Upper lobe of left lung (tissue), 6 donors: ENCODE results near the gene ANKS1A. TPM values are rescaled to one million over a fixed set of nuclear protein-coding genes. Genes with fewer than 3 reads are reported as not detected.

Source experiments
- ATAC-seq, 2 donors: fragments of 200-7000 bp; cut with Tn5 transposase; one replicate each; pipeline ENCODE4 v1.9.1; 2022; ENCODE audit warnings: mild to moderate bottlenecking in 2 of 2, moderate library complexity in 2 of 2; ENCODE audit not compliant: low FRiP score in 2 of 2
- DNase-seq, 2 donors: peaks; one replicate each; pipeline ENCODE4 v3.0.0-alpha.2; 2019 to 2020
- H3K27ac ChIP-seq, 4 donors: fragments of 200-600 bp; sonication (generic); one replicate each; pipeline ENCODE4 v1.5.1; 2016 to 2019
- H3K27me3 ChIP-seq, 4 donors: fragments of 200-600 bp; sonication (generic); one replicate each; pipeline ENCODE4 v1.5.1; 2017 to 2019
- H3K36me3 ChIP-seq, 4 donors: fragments of 200-600 bp; sonication (generic); one replicate each; pipeline ENCODE4 v1.5.1; 2016 to 2019
- H3K4me1 ChIP-seq, 4 donors: fragments of 200-600 bp; sonication (generic); one replicate each; pipeline ENCODE4 v1.5.1; 2018 to 2019
- H3K4me3 ChIP-seq, 4 donors: fragments of 200-600 bp; sonication (generic); one replicate each; pipeline ENCODE4 v1.5.1; 2017 to 2019; ENCODE audit warnings: mild to moderate bottlenecking in 2 of 4, moderate library complexity in 1 of 4
- H3K9me3 ChIP-seq, 4 donors: fragments of 200-600 bp; sonication (generic); one replicate each; pipeline ENCODE4 v1.5.1; 2018 to 2019
- CTCF ChIP-seq, 6 experiments: fragments of 450-650 bp in 4 of 6; fragments of 200-600 bp in 2 of 6; sonication (generic) in 2 of 6; IDR thresholded peaks; one replicate each; pipeline ENCODE4 v1.5.1; 2016 to 2019; ENCODE audit warnings: antibody characterized with exemption in 6 of 6
- EP300 ChIP-seq, 4 donors: sonication (generic); formaldehyde crosslinking; IDR thresholded peaks; one replicate each; pipeline ENCODE4 v1.5.1; 2017; ENCODE audit warnings: antibody characterized with exemption in 4 of 4, control low read depth in 2 of 4
- POLR2A ChIP-seq, 4 donors: fragments of 450-650 bp; IDR thresholded peaks; one replicate each; pipeline ENCODE4 v1.5.1; 2016 to 2017; ENCODE audit warnings: antibody characterized with exemption in 4 of 4, mild to moderate bottlenecking in 2 of 4
- POLR2AphosphoS5 ChIP-seq, 2 donors: sonication (generic); formaldehyde crosslinking; IDR thresholded peaks; one replicate each; pipeline ENCODE4 v1.5.1; 2017; ENCODE audit warnings: antibody characterized with exemption in 2 of 2
- WGBS, 2 donors: methylation state at CpG; one replicate each; pipeline ENCODE4 v1.1.5; 2017 to 2018; 5-methylcytosine and 5-hydroxymethylcytosine counted together
- total RNA-seq, 6 donors: library from RNA; depleted of rRNA in 4 of 6; stranded (reverse); fragments of >200 nt in 4 of 6; gene quantifications; one replicate each; pipeline versions ENCODE4 v1.1.0 to v1.2.1, GENCODE V29; 2016 to 2021
- donor health status: DM: no; HTN: no; CAD: no; lungs with moderate emphysema.
- donor health status: DM: no; HTN: yes; CAD: no; lungs with severe emphysema.

The ANKS1A gene
- total RNA-seq, 6 donors from 2014 or later = 47.2 to 85.3 (median 53.5) TPM

DNA sequence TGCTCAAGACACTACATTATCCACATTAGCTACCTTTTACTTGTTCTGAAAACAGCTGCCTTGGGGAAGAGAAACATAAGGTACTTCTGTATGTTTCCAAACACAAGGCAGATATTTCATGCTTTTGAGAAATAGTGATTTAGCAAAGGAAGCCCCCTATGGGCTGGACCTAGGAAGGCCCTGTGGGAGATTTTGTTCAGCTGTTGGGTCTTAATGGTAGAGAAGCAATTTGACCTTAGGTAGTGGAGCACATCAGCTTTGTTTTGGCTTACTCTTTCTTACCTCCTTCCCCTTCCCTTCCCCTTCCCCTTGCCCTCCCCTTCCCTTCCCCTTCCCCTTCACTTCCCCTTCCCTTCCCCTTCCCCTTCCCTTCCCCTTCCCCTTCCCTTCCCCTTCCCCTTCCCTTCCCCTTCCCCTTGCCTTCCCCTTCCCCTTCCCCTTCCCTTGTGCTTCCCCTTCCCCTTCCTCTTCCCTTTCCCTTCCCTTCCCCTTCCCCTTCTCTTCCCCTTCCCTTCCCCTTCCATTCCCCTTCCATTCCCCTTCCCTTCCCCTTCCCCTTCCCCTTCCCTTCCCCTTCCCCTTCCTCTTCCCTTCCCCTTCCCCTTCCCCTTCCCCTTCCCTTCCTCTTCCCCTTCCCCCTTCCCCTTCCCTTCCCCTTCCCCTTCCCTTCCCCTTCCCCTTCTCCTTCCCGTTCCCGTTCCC is 84.6 kb downstream of the ANKS1A start:
- Histone ChIP-seq H3K4me3 (no peak overlapping the region), H3K27me3 (no peaks in the 10 kb centered on the region), H3K27ac (no peak overlapping the region), H3K9me3 (no peaks in the 10 kb centered on the region), H3K4me1 (peaks cover 0 to 3% (median 0%) of the 10 kb centered on the region in 4 donors), H3K36me3 (peaks cover 4 to 29% (median 17%) of the 10 kb centered on the region in 4 donors)
- ATAC-seq = no peak
- WGBS, 2 donors = 50% methylated on average over 1 of the region's 2 CpGs; no CpG with 5 or more reads in 1 of the 2 donors
- TF ChIP-seq EP300 (IDR thresholded peaks at IDR 0.05) = no peak
- TF ChIP-seq CTCF (IDR thresholded peaks at IDR 0.05) = no peak
- DNase-seq = no peak

GRCh38 chr6:34974249-34974642 is 85.2 kb downstream of the ANKS1A start:
- Histone ChIP-seq H3K4me1 (peaks cover 0 to 3% (median 0%) of the 10 kb centered on the region in 4 donors), H3K4me3 (no peak overlapping the region), H3K27me3 (no peaks in the 10 kb centered on the region), H3K36me3 (peaks cover 4 to 29% (median 17%) of the 10 kb centered on the region in 4 donors), H3K9me3 (no peaks in the 10 kb centered on the region), H3K27ac (no peak overlapping the region)
- no peak for ATAC-seq
- WGBS, 2 donors = 80% methylated on average over 1 of the region's 1 CpG; no CpG with 5 or more reads in 1 of the 2 donors
- DNase-seq = no peak
- TF ChIP-seq POLR2AphosphoS5 (IDR thresholded peaks at IDR 0.05) (no peak), CTCF (IDR thresholded peaks at IDR 0.05) (no peak), EP300 (IDR thresholded peaks at IDR 0.05) (no peak), POLR2A (IDR thresholded peaks at IDR 0.05) (no peak)

- Histone ChIP-seq H3K4me3 (no peak overlapping the region), H3K27ac (no peak overlapping the region), H3K9me3 (no peaks in the 10 kb centered on the region), H3K36me3 (peaks cover 0 to 12% (median 3%) of the 10 kb centered on the region in 4 donors), H3K27me3 (no peaks in the 10 kb centered on the region), H3K4me1 (peaks cover 0 to 3% (median 0%) of the 10 kb centered on the region in 4 donors)
- no peak for ATAC-seq
- DNase-seq = no peak
- no peak for TF ChIP-seq CTCF (IDR thresholded peaks at IDR 0.05)
- no peak for TF ChIP-seq POLR2AphosphoS5 (IDR thresholded peaks at IDR 0.05)
- no peak for TF ChIP-seq EP300 (IDR thresholded peaks at IDR 0.05)
- TF ChIP-seq POLR2A (IDR thresholded peaks at IDR 0.05) = no peak
- WGBS, 2 donors = 98 to 99% methylated on average over 2 of the region's 2 CpGs
These were observed 87.2 kb downstream of the ANKS1A start for GRCh38 chr6:34976239-34976638.

DNA sequence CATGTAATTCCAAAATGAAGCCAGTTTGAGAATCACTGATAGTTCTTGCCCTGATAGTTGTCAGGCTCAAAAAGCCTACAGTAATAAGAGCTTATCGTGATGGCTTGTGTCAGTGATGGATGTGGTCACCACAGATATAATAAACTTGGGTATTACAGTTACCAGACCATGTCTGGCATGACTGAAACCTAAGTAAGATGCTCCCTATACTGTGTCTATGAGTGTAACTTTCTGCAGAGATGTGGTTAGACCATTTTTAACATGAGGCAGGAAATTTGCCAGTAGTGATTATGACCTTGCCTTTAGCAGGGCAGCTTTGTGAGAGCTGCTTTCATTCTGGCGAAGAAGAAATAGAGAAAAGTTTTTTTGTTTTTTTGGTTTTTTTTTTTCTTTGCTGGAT is 90.2 kb downstream of the ANKS1A start:
- no peaks in the 10 kb centered on the region for H3K4me1 ChIP-seq
- WGBS, 2 donors = 90 to 98% methylated on average over 2 of the region's 2 CpGs
- no peak overlapping the region for H3K4me3 ChIP-seq
- peaks cover 4 to 30% (median 20%) of the 10 kb centered on the region in 4 donors for H3K36me3 ChIP-seq
- ATAC-seq (no peak), DNase-seq (no peak)
- no peak overlapping the region for H3K27ac ChIP-seq
- H3K9me3 ChIP-seq = no peaks in the 10 kb centered on the region
- H3K27me3 ChIP-seq = no peaks in the 10 kb centered on the region
- TF ChIP-seq EP300 (IDR thresholded peaks at IDR 0.05) (no peak), POLR2AphosphoS5 (IDR thresholded peaks at IDR 0.05) (no peak), POLR2A (IDR thresholded peaks at IDR 0.05) (no peak), CTCF (IDR thresholded peaks at IDR 0.05) (no peak)

- Histone ChIP-seq H3K4me3 (no peak overlapping the region), H3K27me3 (no peaks in the 10 kb centered on the region), H3K9me3 (no peaks in the 10 kb centered on the region), H3K4me1 (no peaks in the 10 kb centered on the region), H3K36me3 (peaks cover 8 to 38% (median 26%) of the 10 kb centered on the region in 4 donors), H3K27ac (no peak overlapping the region)
- ATAC-seq (no peak), DNase-seq (no peak)
- TF ChIP-seq CTCF (IDR thresholded peaks at IDR 0.05) (no peak), POLR2AphosphoS5 (IDR thresholded peaks at IDR 0.05) (no peak), EP300 (IDR thresholded peaks at IDR 0.05) (no peak), POLR2A (IDR thresholded peaks at IDR 0.05) (no peak)
- WGBS, 2 donors = 63 to 71% methylated on average over 3 of the region's 3 CpGs
These were observed 90.9 kb downstream of the ANKS1A start for GRCh38 chr6:34979994-34980393.
